Measurements from ENCODE around the gene SV2B. TPM values are rescaled to one million over a fixed set of nuclear protein-coding genes. Genes with fewer than 3 reads are reported as not detected.

SV2B gene
- total RNA-seq, 1 donor from 2014 or later: 1.2 TPM

GRCh38 chr15:91224755-91225380 is 124.8 kb downstream of the SV2B start:
- Histone ChIP-seq H3K27me3 (ENCODE audit: low read depth) (peaks cover 11% of the 10 kb centered on the region), H3K9me3 (no peaks in the 10 kb centered on the region), H3K36me3 (no peaks in the 10 kb centered on the region), H3K4me3 (no peak overlapping the region), H3K4me1 (no peaks in the 10 kb centered on the region), H3K27ac (no peak overlapping the region)
- DNase-seq (no peak), ATAC-seq (peak; percentile 47 to 66)
- peak; percentile 72 for TF ChIP-seq CTCF (IDR thresholded peaks at IDR 0.05)
- intact Hi-C loops (cut with DNase I): loop anchor here (5.0 kb wide), 1 partner anchor 168 kb away; no protein-coding TSS in a partner anchor

- no peak for TF ChIP-seq CTCF (IDR thresholded peaks at IDR 0.05)
- DNase-seq: no peak
- Histone ChIP-seq H3K9me3 (no peaks in the 10 kb centered on the region), H3K36me3 (no peaks in the 10 kb centered on the region), H3K27ac (no peak overlapping the region), H3K4me3 (no peak overlapping the region), H3K27me3 (ENCODE audit: low read depth) (peaks cover 11% of the 10 kb centered on the region), H3K4me1 (no peaks in the 10 kb centered on the region)
- intact Hi-C loops (cut with DNase I): no loop called here
- no peak for ATAC-seq
Measured at GRCh38 chr15:91225741-91226140, 125.7 kb downstream of the SV2B start.

- TF ChIP-seq CTCF (IDR thresholded peaks at IDR 0.05): no peak
- DNase-seq (no peak), ATAC-seq (no peak)
- Histone ChIP-seq H3K4me3 (no peak overlapping the region), H3K36me3 (no peaks in the 10 kb centered on the region), H3K9me3 (no peaks in the 10 kb centered on the region), H3K27ac (no peak overlapping the region), H3K27me3 (ENCODE audit: low read depth) (peaks cover 11% of the 10 kb centered on the region), H3K4me1 (no peaks in the 10 kb centered on the region)
- intact Hi-C loops (cut with DNase I): no loop called here
Measured at GRCh38 chr15:91227117-91227516, 127.1 kb downstream of the SV2B start.

GRCh38 chr15:91227766-91228165 is 127.7 kb downstream of the SV2B start:
- DNase-seq (no peak), ATAC-seq (no peak)
- Histone ChIP-seq H3K4me3 (no peak overlapping the region), H3K27ac (no peak overlapping the region), H3K4me1 (no peaks in the 10 kb centered on the region), H3K9me3 (no peaks in the 10 kb centered on the region), H3K27me3 (ENCODE audit: low read depth) (peaks cover 11% of the 10 kb centered on the region), H3K36me3 (no peaks in the 10 kb centered on the region)
- no peak for TF ChIP-seq CTCF (IDR thresholded peaks at IDR 0.05)
- intact Hi-C loops (cut with DNase I): no loop called here

GRCh38 chr15:91228383-91228782 is 128.3 kb downstream of the SV2B start:
- ATAC-seq (no peak), DNase-seq (no peak)
- TF ChIP-seq CTCF (IDR thresholded peaks at IDR 0.05): no peak
- peaks cover 6% of the 10 kb centered on the region for H3K27me3 ChIP-seq (ENCODE audit: low read depth)
- H3K4me3 ChIP-seq: no peak overlapping the region
- no peaks in the 10 kb centered on the region for H3K9me3 ChIP-seq
- H3K36me3 ChIP-seq: no peaks in the 10 kb centered on the region
- H3K27ac ChIP-seq: no peak overlapping the region
- intact Hi-C loops (cut with DNase I): no loop called here
- no peaks in the 10 kb centered on the region for H3K4me1 ChIP-seq

All from lower lobe of right lung (tissue), 2 donors.